K562 (cell line): Measurements from ENCODE around the gene MINDY4B.

Source experiments
- EGR1 ChIP-seq: fragments of 450-650 bp; conservative IDR thresholded peaks from 2 replicates; pipeline ENCODE4 v1.6.1; 2017; ENCODE audit warnings: mild to moderate bottlenecking
- TAL1 ChIP-seq: fragments of 450-650 bp; IDR thresholded peaks from 2 replicates; pipeline ENCODE4 v1.6.1; 2016; ENCODE audit warnings: mild to moderate bottlenecking
- TF ChIP-seq, protein P1 (sequence below): fragments of 450-650 bp; formaldehyde crosslinking; IDR thresholded peaks from 2 replicates; pipeline ENCODE4 v1.4.0; 2022; ENCODE audit warnings: missing genetic modification characterization
- TF ChIP-seq, protein P2 (sequence below): sonication (generic); formaldehyde crosslinking; IDR thresholded peaks from 2 replicates; pipeline ENCODE4 v1.9.0; 2022; ENCODE audit warnings: mild to moderate bottlenecking, missing genetic modification reagents
- TF ChIP-seq, protein P3 (sequence below): fragments of 450-650 bp; formaldehyde crosslinking; IDR thresholded peaks from 2 replicates; pipeline ENCODE4 v1.4.0; 2022; ENCODE audit warnings: missing genetic modification characterization
- TF ChIP-seq, protein P4 (sequence below), 3 experiments: IDR thresholded peaks in 2 of 3; conservative IDR thresholded peaks in 1 of 3; 2 replicates each; pipeline ENCODE4 v1.5.1; 2011 to 2012; ENCODE audit warnings: low read length in 3 of 3, mild to moderate bottlenecking in 3 of 3, control low read depth in 2 of 3, improper control_type of control experiment in 1 of 3, inconsistent platforms in 1 of 3, low read depth in 1 of 3, mixed read lengths in 1 of 3, moderate library complexity in 1 of 3; ENCODE audit not compliant: insufficient read depth in 2 of 3

DNA sequence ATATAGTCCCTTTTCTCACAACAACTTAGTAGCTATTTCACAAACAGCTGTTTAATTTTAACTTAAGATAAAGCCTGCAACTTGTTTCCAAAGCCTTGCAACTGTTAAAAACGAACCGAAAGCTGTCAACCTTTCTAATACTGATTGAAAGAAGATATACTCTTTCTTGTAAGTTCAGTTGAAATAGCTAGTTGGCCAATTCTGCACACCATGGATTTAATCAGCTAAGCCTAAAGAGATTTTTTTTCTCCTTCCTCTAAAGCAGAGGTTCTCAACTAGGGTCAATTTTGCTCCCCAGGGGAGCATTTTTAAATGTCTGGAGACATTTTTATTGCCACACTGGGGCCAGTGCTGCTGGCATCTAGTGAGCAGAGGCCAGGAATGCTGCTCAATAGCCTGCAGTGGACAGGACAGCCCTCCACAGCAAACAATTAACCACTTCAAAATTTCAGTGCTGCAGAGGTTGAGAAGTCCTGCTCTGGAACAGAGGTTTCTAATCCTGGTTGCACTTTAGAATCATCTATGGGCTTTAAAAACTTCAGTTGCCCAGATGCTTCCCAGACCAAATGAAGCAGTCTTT lies 26.2 kb downstream of the MINDY4B start:
- TF ChIP-seq, protein P1, sequence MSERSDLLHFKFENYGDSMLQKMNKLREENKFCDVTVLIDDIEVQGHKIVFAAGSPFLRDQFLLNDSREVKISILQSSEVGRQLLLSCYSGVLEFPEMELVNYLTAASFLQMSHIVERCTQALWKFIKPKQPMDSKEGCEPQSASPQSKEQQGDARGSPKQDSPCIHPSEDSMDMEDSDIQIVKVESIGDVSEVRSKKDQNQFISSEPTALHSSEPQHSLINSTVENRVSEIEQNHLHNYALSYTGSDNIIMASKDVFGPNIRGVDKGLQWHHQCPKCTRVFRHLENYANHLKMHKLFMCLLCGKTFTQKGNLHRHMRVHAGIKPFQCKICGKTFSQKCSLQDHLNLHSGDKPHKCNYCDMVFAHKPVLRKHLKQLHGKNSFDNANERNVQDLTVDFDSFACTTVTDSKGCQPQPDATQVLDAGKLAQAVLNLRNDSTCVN (CRISPR knock-in tag) = no peak
- TF ChIP-seq, protein P2, sequence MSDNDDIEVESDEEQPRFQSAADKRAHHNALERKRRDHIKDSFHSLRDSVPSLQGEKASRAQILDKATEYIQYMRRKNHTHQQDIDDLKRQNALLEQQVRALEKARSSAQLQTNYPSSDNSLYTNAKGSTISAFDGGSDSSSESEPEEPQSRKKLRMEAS = no peak
- TF ChIP-seq TAL1 (no peak), EGR1 (no peak)
- TF ChIP-seq, protein P3, sequence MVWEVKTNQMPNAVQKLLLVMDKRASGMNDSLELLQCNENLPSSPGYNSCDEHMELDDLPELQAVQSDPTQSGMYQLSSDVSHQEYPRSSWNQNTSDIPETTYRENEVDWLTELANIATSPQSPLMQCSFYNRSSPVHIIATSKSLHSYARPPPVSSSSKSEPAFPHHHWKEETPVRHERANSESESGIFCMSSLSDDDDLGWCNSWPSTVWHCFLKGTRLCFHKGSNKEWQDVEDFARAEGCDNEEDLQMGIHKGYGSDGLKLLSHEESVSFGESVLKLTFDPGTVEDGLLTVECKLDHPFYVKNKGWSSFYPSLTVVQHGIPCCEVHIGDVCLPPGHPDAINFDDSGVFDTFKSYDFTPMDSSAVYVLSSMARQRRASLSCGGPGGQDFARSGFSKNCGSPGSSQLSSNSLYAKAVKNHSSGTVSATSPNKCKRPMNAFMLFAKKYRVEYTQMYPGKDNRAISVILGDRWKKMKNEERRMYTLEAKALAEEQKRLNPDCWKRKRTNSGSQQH (CRISPR knock-in tag) = no peak
- TF ChIP-seq, protein P4, sequence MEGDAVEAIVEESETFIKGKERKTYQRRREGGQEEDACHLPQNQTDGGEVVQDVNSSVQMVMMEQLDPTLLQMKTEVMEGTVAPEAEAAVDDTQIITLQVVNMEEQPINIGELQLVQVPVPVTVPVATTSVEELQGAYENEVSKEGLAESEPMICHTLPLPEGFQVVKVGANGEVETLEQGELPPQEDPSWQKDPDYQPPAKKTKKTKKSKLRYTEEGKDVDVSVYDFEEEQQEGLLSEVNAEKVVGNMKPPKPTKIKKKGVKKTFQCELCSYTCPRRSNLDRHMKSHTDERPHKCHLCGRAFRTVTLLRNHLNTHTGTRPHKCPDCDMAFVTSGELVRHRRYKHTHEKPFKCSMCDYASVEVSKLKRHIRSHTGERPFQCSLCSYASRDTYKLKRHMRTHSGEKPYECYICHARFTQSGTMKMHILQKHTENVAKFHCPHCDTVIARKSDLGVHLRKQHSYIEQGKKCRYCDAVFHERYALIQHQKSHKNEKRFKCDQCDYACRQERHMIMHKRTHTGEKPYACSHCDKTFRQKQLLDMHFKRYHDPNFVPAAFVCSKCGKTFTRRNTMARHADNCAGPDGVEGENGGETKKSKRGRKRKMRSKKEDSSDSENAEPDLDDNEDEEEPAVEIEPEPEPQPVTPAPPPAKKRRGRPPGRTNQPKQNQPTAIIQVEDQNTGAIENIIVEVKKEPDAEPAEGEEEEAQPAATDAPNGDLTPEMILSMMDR (IDR thresholded peaks at IDR 0.05 in 2 of 3, conservative IDR thresholded peaks at IDR 0.05 in 1 of 3; ENCODE audit: insufficient read depth in 2 of 3, low read depth in 1 of 3, low read length in 3 of 3) = no peak
